Heart left ventricle (tissue), 16 donors: ENCODE data around the gene DCAF5. TPM values are rescaled to one million over a fixed set of nuclear protein-coding genes. Genes with fewer than 3 reads are reported as not detected.

ENCODE experiments used
- ATAC-seq, 4 donors: fragments of 200-7000 bp; cut with Tn5 transposase; one replicate each; pipeline ENCODE4 v1.9.1; 2020 to 2022; ENCODE audit warnings: moderate library complexity in 4 of 4, mild to moderate bottlenecking in 3 of 4, moderate number of reproducible peaks in 1 of 4
- DNase-seq, 5 donors: peaks; one replicate each; pipeline ENCODE4 v3.0.0-alpha.2; 2020
- H3K27ac ChIP-seq, 12 donors: fragments of 200-600 bp; sonication (generic) in 4 of 12; one replicate each; pipeline versions ENCODE4 v1.5.0 to v1.8.0; 2016 to 2022; ENCODE audit warnings: mild to moderate bottlenecking in 2 of 12
- H3K27me3 ChIP-seq, 9 donors: fragments of 200-600 bp; sonication (generic) in 2 of 9; one replicate each; pipeline versions ENCODE4 v1.5.1 to v1.8.0; 2016 to 2022; ENCODE audit warnings: mild to moderate bottlenecking in 3 of 9
- H3K36me3 ChIP-seq, 9 donors: fragments of 200-600 bp; sonication (generic) in 2 of 9; one replicate each; pipeline versions ENCODE4 v1.5.0 to v1.8.0; 2018 to 2022; ENCODE audit warnings: mild to moderate bottlenecking in 2 of 9
- H3K4me1 ChIP-seq, 12 donors: fragments of 200-600 bp; sonication (generic) in 4 of 12; one replicate each; pipeline versions ENCODE4 v1.5.0 to v1.8.0; 2016 to 2022; ENCODE audit warnings: mild to moderate bottlenecking in 3 of 12
- H3K4me3 ChIP-seq, 12 donors: fragments of 200-600 bp; sonication (generic) in 4 of 12; one replicate each; pipeline versions ENCODE4 v1.5.0 to v1.8.0; 2017 to 2022; ENCODE audit warnings: mild to moderate bottlenecking in 9 of 12, moderate library complexity in 4 of 12
- H3K9me3 ChIP-seq, 12 donors: fragments of 200-600 bp; sonication (generic) in 4 of 12; one replicate each; pipeline versions ENCODE4 v1.5.0 to v1.8.0; 2016 to 2022; ENCODE audit warnings: mild to moderate bottlenecking in 1 of 12
- CTCF ChIP-seq, 12 donors: fragments of 200-600 bp; sonication (generic) in 4 of 12; IDR thresholded peaks; one replicate each; pipeline versions ENCODE4 v1.5.0 to v1.8.0; 2018 to 2022; ENCODE audit warnings: antibody characterized with exemption in 12 of 12, mild to moderate bottlenecking in 5 of 12
- POLR2A ChIP-seq, 2 donors: fragments of 450-650 bp; IDR thresholded peaks; one replicate each; pipeline ENCODE4 v1.6.1; 2017; ENCODE audit warnings: antibody characterized with exemption in 2 of 2, mild to moderate bottlenecking in 2 of 2, moderate library complexity in 2 of 2
- WGBS, 4 donors: extraction: QIAGEN DNeasy Blood & Tissue Kit in 2 of 4; methylation state at CpG; one replicate each; pipeline versions ENCODE4 v1.1.5 to v1.1.7; 2013 to 2018; 5-methylcytosine and 5-hydroxymethylcytosine counted together
- intact Hi-C, 10 donors: fragments of 100-400 bp; cut with DNase I; formaldehyde crosslinking; loops; one replicate each; pipeline versions ENCODE4 v1.11.1 to v1.14.2; 2022
- polyA plus RNA-seq, 2 donors: library from polyadenylated mRNA; stranded (reverse); fragments of 200-250 nt; gene quantifications; one replicate each; pipeline ENCODE4 v1.2.3, GENCODE V29; 2013
- total RNA-seq, 9 donors: library from RNA; depleted of rRNA in 2 of 9; stranded (reverse); fragments of >200 nt in 2 of 9; fragmentation: NEBNext Ultra II Directional in 3 of 9; extraction: Animal tissue kit (Norgen Biotek cat#: 25700) in 3 of 9; gene quantifications; one replicate each; pipeline versions ENCODE4 v1.1.0 to v1.2.4, GENCODE V29; 2016 to 2023
- donor health status: ischemic (EF 13 %, LVEDD 7.1; RV severe dilation, severe dysfunction).
- donor health status: healthy with polysubstance abuse.
- donor health status: DM: no; HTN: yes; CAD: no.
- donor health status: DM: no; HTN: no; CAD: no.
- donor health status: ischemic (EF 25% LVEDD 6.9; RV normal size, moderate dysfunction).
- donor health status: ischemic (EF 25% LVEDD 5.7; RV mildly dilated, moderate dysfunction).
- donor health status: healthy.
- donor health status: DM: yes; HTN: yes; CAD: no.
- donor health status: ischemic (EF 35%, LVEDD 5.7; RV mildly dilated, moderate dysfunction).
- donor health status: nonischemic (EF 11% LVEDD 7.7; RV severe dilation, severe dysfunction).
- donor health status: DM: yes; HTN: yes; CAD: no.
- donor health status: PGD.
- donor health status: ischemic (EF 29% LVEDD 5.4; RV normal size, mild dysfunction).
- donor health status: nonischemic (EF 23%, LVEDD 6.1; RV moderate dilation, normal function).

DCAF5 gene
- total and polyA plus RNA-seq, 11 donors: 16.8 to 71.7 (median 58.8) TPM

- H3K4me1 ChIP-seq: peaks cover 0 to 25% (median under 1%) of the 10 kb centered on the region in 12 donors
- H3K9me3 ChIP-seq: no peaks in the 10 kb centered on the region
- DNase-seq (no peak), ATAC-seq (no peak)
- H3K4me3 ChIP-seq: no peak overlapping the region
- no peak overlapping the region for H3K27ac ChIP-seq
- H3K36me3 ChIP-seq: no peaks in the 10 kb centered on the region
- WGBS, 4 donors: 87 to 95% (median 93%) methylated on average over 1 of the region's 1 CpG
- no peak for TF ChIP-seq CTCF (IDR thresholded peaks at IDR 0.05)
- no peak for TF ChIP-seq POLR2A (IDR thresholded peaks at IDR 0.05)
- no peaks in the 10 kb centered on the region for H3K27me3 ChIP-seq
- intact Hi-C loops: no loop called here
Measured at GRCh38 chr14:69010648-69011047, 142.3 kb downstream of the DCAF5 start.

- DNase-seq: no peak
- no peak for ATAC-seq
- Histone ChIP-seq H3K4me3 (no peak overlapping the region), H3K9me3 (no peaks in the 10 kb centered on the region), H3K4me1 (peaks cover 0 to 19% (median 4%) of the 10 kb centered on the region in 12 donors), H3K36me3 (no peaks in the 10 kb centered on the region), H3K27ac (peak overlapping the region in 3 of 12 donors; percentile 7 to 54 (median 39)), H3K27me3 (no peaks in the 10 kb centered on the region)
- intact Hi-C loops: no loop called here
- TF ChIP-seq POLR2A (IDR thresholded peaks at IDR 0.05) (no peak), CTCF (IDR thresholded peaks at IDR 0.05) (no peak)
- 55 to 78% (median 66%) methylated on average over 1 of the region's 1 CpG for WGBS, 4 donors
Measured at GRCh38 chr14:69008421-69008884, 144.5 kb downstream of the DCAF5 start.

GRCh38 chr14:69006346-69006745 lies 146.6 kb downstream of the DCAF5 start:
- Histone ChIP-seq H3K27ac (no peak overlapping the region), H3K27me3 (no peaks in the 10 kb centered on the region), H3K36me3 (no peaks in the 10 kb centered on the region), H3K9me3 (no peaks in the 10 kb centered on the region), H3K4me1 (peaks cover 0 to 11% (median 4%) of the 10 kb centered on the region in 12 donors), H3K4me3 (no peak overlapping the region)
- intact Hi-C loops: no loop called here
- DNase-seq (no peak), ATAC-seq (no peak)
- TF ChIP-seq POLR2A (IDR thresholded peaks at IDR 0.05) (no peak), CTCF (IDR thresholded peaks at IDR 0.05) (no peak)
- WGBS, 4 donors: 92 to 98% (median 97%) methylated on average over 5 of the region's 5 CpGs

GRCh38 chr14:69005432-69006148 lies 147.3 kb downstream of the DCAF5 start:
- H3K27ac ChIP-seq: no peak overlapping the region
- peak in 4 of 5 donors; percentile 34 to 83 (median 62) for DNase-seq
- H3K27me3 ChIP-seq: no peaks in the 10 kb centered on the region
- no peaks in the 10 kb centered on the region for H3K9me3 ChIP-seq
- peaks cover 0 to 11% (median 4%) of the 10 kb centered on the region in 12 donors for H3K4me1 ChIP-seq
- intact Hi-C loops: no loop called here
- no peak for TF ChIP-seq CTCF (IDR thresholded peaks at IDR 0.05)
- no peak for TF ChIP-seq POLR2A (IDR thresholded peaks at IDR 0.05)
- ATAC-seq: peak in 3 of 4 donors; percentile 77 to 86 (median 83)
- no peak overlapping the region for H3K4me3 ChIP-seq
- H3K36me3 ChIP-seq: no peaks in the 10 kb centered on the region
- WGBS, 4 donors: 64 to 75% (median 70%) methylated on average over 9 to 11 of the region's 11 CpGs
